Neural cell (in vitro differentiated cells): ENCODE data around the gene THRB. TPM values are rescaled to one million over a fixed set of nuclear protein-coding genes. Genes with fewer than 3 reads are reported as not detected.

ENCODE experiments used
- H2AFZ ChIP-seq: fragments of 200-600, 300-800 bp; sonication (generic), shearing (Covaris generic); 2 replicates; pipeline ENCODE4 v1.6.0; 2014; ENCODE audit warnings: low read depth, mild to moderate bottlenecking, antibody characterized with exemption, low read length, moderate library complexity
- H3F3A ChIP-seq: fragments of 200-600 bp; shearing (Covaris generic); 2 replicates; pipeline ENCODE4 v1.6.1; 2016; ENCODE audit warnings: mild to moderate bottlenecking, moderate library complexity, mixed read lengths, antibody characterized with exemption, low read length; ENCODE audit not compliant: insufficient read depth, poor library complexity, severe bottlenecking
- H3K27ac ChIP-seq: fragments of 200-600, 300-800 bp; sonication (generic), shearing (Covaris generic); 2 replicates; pipeline ENCODE4 v1.5.1; 2014; ENCODE audit warnings: mild to moderate bottlenecking, low read length, moderate library complexity
- H3K27me3 ChIP-seq: fragments of 300-800, 200-600 bp; sonication (generic), shearing (Covaris generic); 2 replicates; pipeline ENCODE4 v1.6.0; 2014; ENCODE audit warnings: mild to moderate bottlenecking, low read depth, low read length, moderate library complexity; ENCODE audit not compliant: insufficient read depth
- H3K36me3 ChIP-seq: fragments of 300-800, 200-600 bp; sonication (generic), shearing (Covaris generic); 2 replicates; pipeline ENCODE4 v1.5.1; 2014; ENCODE audit warnings: mild to moderate bottlenecking, antibody characterized with exemption, low read length, moderate library complexity; ENCODE audit not compliant: insufficient read depth
- H3K4me2 ChIP-seq: fragments of 300-800, 200-600 bp; sonication (generic), shearing (Covaris generic); 2 replicates; pipeline ENCODE4 v1.6.0; 2014; ENCODE audit warnings: mild to moderate bottlenecking, low read length
- H3K4me3 ChIP-seq: fragments of 300-800, 200-600 bp; sonication (generic), shearing (Covaris generic); 2 replicates; pipeline ENCODE4 v1.5.1; 2014; ENCODE audit warnings: mild to moderate bottlenecking, low read length, moderate library complexity
- H3K79me2 ChIP-seq: fragments of 200-600 bp; shearing (Covaris generic); replicated peaks from 2 replicates; pipeline ENCODE4 v1.6.0; 2014; ENCODE audit warnings: mild to moderate bottlenecking, low read length, moderate library complexity; ENCODE audit not compliant: insufficient read depth
- H3K9ac ChIP-seq: fragments of 300-800, 200-600 bp; sonication (generic), shearing (Covaris generic); 2 replicates; pipeline ENCODE4 v1.6.1; 2016; ENCODE audit warnings: mild to moderate bottlenecking, low read length, mixed read lengths
- H3K9me2 ChIP-seq: fragments of 200-600 bp; shearing (Covaris generic); 2 replicates; pipeline ENCODE4 v1.6.1; 2016; ENCODE audit warnings: mild to moderate bottlenecking, low read length, mixed read lengths; ENCODE audit not compliant: insufficient read depth
- H3K9me3 ChIP-seq: fragments of 200-600, 300-800 bp; sonication (generic), shearing (Covaris generic); 2 replicates; pipeline ENCODE4 v1.6.1; 2016; ENCODE audit warnings: mild to moderate bottlenecking, mixed run types, low read length, moderate library complexity, mixed read lengths
- H4K20me1 ChIP-seq: fragments of 200-600 bp; shearing (Covaris generic); 2 replicates; pipeline ENCODE4 v1.6.1; 2016; ENCODE audit warnings: mild to moderate bottlenecking, mixed run types; ENCODE audit not compliant: insufficient read depth
- CTCF ChIP-seq: fragments of 450-650 bp; IDR thresholded peaks from 2 replicates; pipeline ENCODE4 v1.5.1; 2014; ENCODE audit warnings: antibody characterized with exemption, mild to moderate bottlenecking, moderate library complexity; ENCODE audit not compliant: poor library complexity, severe bottlenecking
- EP300 ChIP-seq: fragments of 450-650 bp; conservative IDR thresholded peaks from 2 replicates; pipeline ENCODE4 v1.6.1; 2014; ENCODE audit warnings: antibody characterized with exemption, mild to moderate bottlenecking, moderate library complexity; ENCODE audit not compliant: poor library complexity, severe bottlenecking
- EZH2 ChIP-seq: fragments of 200-600, 300-800 bp; shearing (Covaris generic), sonication (generic); IDR thresholded peaks from 2 replicates; pipeline ENCODE4 v1.6.1; 2014; ENCODE audit warnings: antibody characterized with exemption, low read length, borderline replicate concordance, mild to moderate bottlenecking; ENCODE audit not compliant: insufficient read depth, poor library complexity, severe bottlenecking
- MXI1 ChIP-seq: fragments of 450-650 bp; conservative IDR thresholded peaks from 2 replicates; pipeline ENCODE4 v1.6.1; 2014; ENCODE audit warnings: antibody characterized with exemption, mild to moderate bottlenecking; ENCODE audit not compliant: poor library complexity, severe bottlenecking
- POLR2AphosphoS5 ChIP-seq: IDR thresholded peaks from 2 replicates; pipeline ENCODE4 v1.6.1; 2012
- RAD21 ChIP-seq: fragments of 450-650 bp; conservative IDR thresholded peaks from 2 replicates; pipeline ENCODE4 v1.6.1; 2014; ENCODE audit warnings: antibody characterized with exemption, mild to moderate bottlenecking, moderate library complexity
- REST ChIP-seq: IDR thresholded peaks from 2 replicates; pipeline ENCODE4 v1.6.1; 2012; ENCODE audit warnings: borderline replicate concordance
- SMC3 ChIP-seq: fragments of 450-650 bp; conservative IDR thresholded peaks from 2 replicates; pipeline ENCODE4 v1.6.1; 2014; ENCODE audit warnings: antibody characterized with exemption, mild to moderate bottlenecking, moderate library complexity; ENCODE audit not compliant: poor library complexity
- TAF1 ChIP-seq: IDR thresholded peaks from 2 replicates; pipeline ENCODE4 v1.6.1; 2012; ENCODE audit warnings: low read depth
- polyA plus RNA-seq: library from polyadenylated mRNA; depleted of rRNA; stranded (reverse); fragments of >200 nt; gene quantifications from 2 replicates; pipeline ENCODE4 v1.2.3, GENCODE V29; 2014

THRB gene
- polyA plus RNA-seq, 1 donor from 2014 or later = 1.7 TPM

GRCh38 chr3:24440760-24441464 lies 53.7 kb downstream of the THRB start:
- Histone ChIP-seq H3K4me3 (no peak overlapping the region), H3K79me2 (no peaks in the 10 kb centered on the region)

DNA sequence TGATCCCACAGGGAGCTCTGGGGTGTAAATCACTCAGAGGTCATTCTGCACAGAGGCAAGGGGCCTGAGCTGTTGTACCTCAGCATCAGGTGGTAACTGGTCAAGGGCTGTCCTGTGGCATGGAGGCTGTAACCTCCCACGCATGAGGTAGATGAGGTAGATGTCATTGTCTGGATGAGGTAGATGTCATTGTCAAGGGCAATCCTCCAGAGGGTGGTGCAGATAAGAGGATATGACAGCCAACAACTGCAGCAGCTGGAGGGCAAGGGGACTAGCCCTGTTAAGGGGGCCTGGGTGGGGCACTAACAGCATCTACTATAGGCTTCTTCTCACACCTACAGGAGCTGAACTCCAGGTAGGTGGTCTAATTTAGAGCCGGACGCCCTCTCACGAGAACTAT lies 55.6 kb downstream of the THRB start:
- no peak overlapping the region for H3K27ac ChIP-seq

More at GRCh38 chr3:24440760-24441464, 53.7 kb downstream of the THRB start:
- H2AFZ ChIP-seq = no peak overlapping the region
- no peaks in the 10 kb centered on the region for H3K36me3 ChIP-seq
- no peak overlapping the region for H3K9ac ChIP-seq
- H3K9me3 ChIP-seq = no peaks in the 10 kb centered on the region
- H3K27me3 ChIP-seq = no peaks in the 10 kb centered on the region
- no peaks in the 10 kb centered on the region for H4K20me1 ChIP-seq
- H3F3A ChIP-seq = no peaks in the 10 kb centered on the region
- H3K9me2 ChIP-seq = no peaks in the 10 kb centered on the region
- TF ChIP-seq RAD21 (no peak), SMC3 (no peak), EP300 (no peak), EZH2 (no peak), POLR2AphosphoS5 (no peak), TAF1 (no peak), MXI1 (no peak), REST (no peak), CTCF (no peak)
- H3K27ac ChIP-seq = no peak overlapping the region
- H3K4me2 ChIP-seq = no peak overlapping the region

More for the DNA sequence above, 55.6 kb downstream of the THRB start:
- H4K20me1 ChIP-seq = no peaks in the 10 kb centered on the region
- no peaks in the 10 kb centered on the region for H3K9me3 ChIP-seq
- no peak overlapping the region for H3K9ac ChIP-seq
- H3F3A ChIP-seq = no peaks in the 10 kb centered on the region
- no peaks in the 10 kb centered on the region for H3K9me2 ChIP-seq
- no peak overlapping the region for H2AFZ ChIP-seq
- H3K79me2 ChIP-seq = no peaks in the 10 kb centered on the region
- H3K4me2 ChIP-seq = no peak overlapping the region
- no peaks in the 10 kb centered on the region for H3K36me3 ChIP-seq
- no peaks in the 10 kb centered on the region for H3K27me3 ChIP-seq
- no peak overlapping the region for H3K4me3 ChIP-seq
- TF ChIP-seq CTCF (no peak), TAF1 (no peak), EZH2 (no peak), EP300 (no peak), MXI1 (no peak), RAD21 (no peak), POLR2AphosphoS5 (no peak), SMC3 (no peak)
